Panc1 (cell line): ENCODE measurements around the gene ASB6.

Source experiments
- CTCF ChIP-seq: fragments of 450-650 bp; IDR thresholded peaks from 2 replicates; pipeline ENCODE4 v1.5.1; 2017; ENCODE audit warnings: mild to moderate bottlenecking
- TCF7L2 ChIP-seq: IDR thresholded peaks from 2 replicates; pipeline ENCODE4 v1.6.1; 2011; ENCODE audit warnings: mild to moderate bottlenecking, low read depth, low read length, inconsistent platforms
- TF ChIP-seq, protein P1 (sequence below), 2 experiments: IDR thresholded peaks; 2 replicates each; pipeline ENCODE4 v1.6.1; 2011 to 2012; ENCODE audit warnings: low read depth in 2 of 2, control low read depth in 1 of 2, low read length in 1 of 2, mild to moderate bottlenecking in 1 of 2, moderate library complexity in 1 of 2; ENCODE audit not compliant: insufficient read depth in 1 of 2

GRCh38 chr9:129666575-129666974 is 24.6 kb upstream of the ASB6 start:
- TF ChIP-seq CTCF: no peak
- TF ChIP-seq TCF7L2: no peak
- TF ChIP-seq, protein P1, sequence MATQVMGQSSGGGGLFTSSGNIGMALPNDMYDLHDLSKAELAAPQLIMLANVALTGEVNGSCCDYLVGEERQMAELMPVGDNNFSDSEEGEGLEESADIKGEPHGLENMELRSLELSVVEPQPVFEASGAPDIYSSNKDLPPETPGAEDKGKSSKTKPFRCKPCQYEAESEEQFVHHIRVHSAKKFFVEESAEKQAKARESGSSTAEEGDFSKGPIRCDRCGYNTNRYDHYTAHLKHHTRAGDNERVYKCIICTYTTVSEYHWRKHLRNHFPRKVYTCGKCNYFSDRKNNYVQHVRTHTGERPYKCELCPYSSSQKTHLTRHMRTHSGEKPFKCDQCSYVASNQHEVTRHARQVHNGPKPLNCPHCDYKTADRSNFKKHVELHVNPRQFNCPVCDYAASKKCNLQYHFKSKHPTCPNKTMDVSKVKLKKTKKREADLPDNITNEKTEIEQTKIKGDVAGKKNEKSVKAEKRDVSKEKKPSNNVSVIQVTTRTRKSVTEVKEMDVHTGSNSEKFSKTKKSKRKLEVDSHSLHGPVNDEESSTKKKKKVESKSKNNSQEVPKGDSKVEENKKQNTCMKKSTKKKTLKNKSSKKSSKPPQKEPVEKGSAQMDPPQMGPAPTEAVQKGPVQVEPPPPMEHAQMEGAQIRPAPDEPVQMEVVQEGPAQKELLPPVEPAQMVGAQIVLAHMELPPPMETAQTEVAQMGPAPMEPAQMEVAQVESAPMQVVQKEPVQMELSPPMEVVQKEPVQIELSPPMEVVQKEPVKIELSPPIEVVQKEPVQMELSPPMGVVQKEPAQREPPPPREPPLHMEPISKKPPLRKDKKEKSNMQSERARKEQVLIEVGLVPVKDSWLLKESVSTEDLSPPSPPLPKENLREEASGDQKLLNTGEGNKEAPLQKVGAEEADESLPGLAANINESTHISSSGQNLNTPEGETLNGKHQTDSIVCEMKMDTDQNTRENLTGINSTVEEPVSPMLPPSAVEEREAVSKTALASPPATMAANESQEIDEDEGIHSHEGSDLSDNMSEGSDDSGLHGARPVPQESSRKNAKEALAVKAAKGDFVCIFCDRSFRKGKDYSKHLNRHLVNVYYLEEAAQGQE (IDR thresholded peaks at IDR 0.05; ENCODE audit: insufficient read depth in 1 of 2, low read depth in 2 of 2, low read length in 1 of 2): no peak
